Erythroblast (primary cell): ENCODE measurements around the gene PHLDA1.

ENCODE experiments used
- GATA1 ChIP-seq: IDR thresholded peaks from 2 replicates; pipeline ENCODE4 v1.6.1; 2011; ENCODE audit warnings: low read depth, mild to moderate bottlenecking, control low read depth, low read length, moderate library complexity
- POLR2A ChIP-seq: IDR thresholded peaks from 2 replicates; pipeline ENCODE4 v1.6.1; 2011; ENCODE audit warnings: mild to moderate bottlenecking, low read length

DNA sequence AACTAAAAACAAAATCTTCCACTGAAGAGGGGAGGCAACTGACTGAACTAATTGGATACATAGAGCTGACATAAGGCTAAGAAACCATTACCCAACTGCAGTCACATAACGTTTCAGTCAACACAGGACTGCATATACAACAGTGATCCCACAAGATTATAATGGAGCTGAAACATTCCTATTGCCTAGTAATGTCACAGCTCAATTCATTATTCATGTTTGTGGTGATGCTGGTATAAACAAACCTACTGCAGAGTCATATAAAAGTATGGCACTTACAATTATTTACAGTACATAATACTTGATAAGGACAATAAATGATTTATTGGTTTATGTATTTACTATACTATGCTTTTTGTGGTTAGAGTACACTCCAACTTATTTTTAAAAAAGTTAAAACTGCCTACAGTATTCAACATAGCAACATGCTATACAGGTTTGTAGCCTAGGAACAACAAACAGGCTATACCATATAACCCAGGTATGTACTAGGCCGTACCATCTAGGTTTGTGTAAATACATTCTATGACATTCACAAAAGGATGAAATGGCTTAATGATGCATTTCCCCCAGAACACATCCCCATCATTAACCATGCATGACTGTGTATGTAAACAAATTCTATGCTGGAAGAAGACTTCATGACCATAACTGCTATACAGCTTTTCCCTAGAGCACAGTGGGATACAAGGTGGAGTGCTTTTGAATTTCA, 48.6 kb upstream of the PHLDA1 start:
- TF ChIP-seq POLR2A (no peak), GATA1 (no peak)
